Measurements from ENCODE around the gene NAV2.

The NAV2 gene

DNA sequence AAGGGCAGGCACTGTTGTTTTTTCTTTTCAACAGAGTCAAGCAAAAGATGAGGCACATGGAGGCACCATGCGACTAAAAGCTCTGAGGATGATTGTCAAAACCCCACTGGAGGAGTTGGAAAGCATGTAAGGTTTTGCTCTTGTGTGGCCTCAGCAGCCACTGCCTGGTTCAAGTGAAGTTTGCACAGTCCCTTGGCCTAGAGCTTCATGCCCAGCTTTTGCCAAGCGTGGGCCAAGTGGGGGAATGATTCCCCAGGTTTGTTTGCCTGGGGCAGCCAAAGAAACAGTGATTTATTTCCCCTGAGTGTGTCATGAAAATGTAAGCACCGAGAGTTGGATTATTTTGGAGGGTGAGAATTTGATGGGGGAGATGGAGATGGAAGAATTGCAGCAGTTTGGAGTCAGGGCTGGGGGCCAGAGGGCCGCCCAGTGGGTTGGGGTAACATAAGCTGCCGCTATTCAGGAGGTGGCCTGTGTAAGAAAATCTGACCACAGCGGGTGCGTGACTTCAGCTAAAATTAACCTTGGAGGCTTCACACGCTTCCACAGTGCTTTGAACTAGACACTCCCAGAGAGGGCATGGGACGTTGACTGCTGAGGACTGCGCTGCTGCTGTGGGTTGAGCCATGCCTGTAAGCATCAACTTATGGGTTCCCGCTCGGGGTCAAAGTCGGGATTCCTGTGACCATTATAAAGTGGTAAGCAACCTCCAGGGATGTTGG, 100.7 kb downstream of the NAV2 start:
- no peak for DNase-seq

DNA sequence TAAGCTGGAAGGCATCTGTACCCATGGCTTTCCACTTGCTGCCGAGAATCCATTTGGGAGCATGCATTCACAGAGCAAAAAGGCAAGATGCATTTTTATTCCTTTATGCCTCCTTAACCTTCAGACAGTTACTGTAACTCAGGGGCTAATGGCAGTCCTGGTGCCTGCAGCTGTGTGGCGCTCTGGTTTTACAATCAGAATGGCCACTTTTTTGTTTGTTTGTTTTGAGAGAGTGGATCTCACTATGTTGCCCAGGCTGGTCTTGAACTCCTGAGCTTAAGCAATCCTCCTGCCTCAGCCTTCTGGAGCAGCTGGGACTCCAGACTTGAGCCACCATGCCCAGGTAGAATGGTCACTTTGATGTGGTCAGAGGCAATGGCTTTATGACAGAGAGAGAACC, 101.8 kb downstream of the NAV2 start:
- DNase-seq, result no peak

GRCh38 chr11:19816040-19816439, 103.4 kb downstream of the NAV2 start:
- DNase-seq, result no peak

GRCh38 chr11:19816817-19817216, 104.2 kb downstream of the NAV2 start:
- no peak for DNase-seq

DNA sequence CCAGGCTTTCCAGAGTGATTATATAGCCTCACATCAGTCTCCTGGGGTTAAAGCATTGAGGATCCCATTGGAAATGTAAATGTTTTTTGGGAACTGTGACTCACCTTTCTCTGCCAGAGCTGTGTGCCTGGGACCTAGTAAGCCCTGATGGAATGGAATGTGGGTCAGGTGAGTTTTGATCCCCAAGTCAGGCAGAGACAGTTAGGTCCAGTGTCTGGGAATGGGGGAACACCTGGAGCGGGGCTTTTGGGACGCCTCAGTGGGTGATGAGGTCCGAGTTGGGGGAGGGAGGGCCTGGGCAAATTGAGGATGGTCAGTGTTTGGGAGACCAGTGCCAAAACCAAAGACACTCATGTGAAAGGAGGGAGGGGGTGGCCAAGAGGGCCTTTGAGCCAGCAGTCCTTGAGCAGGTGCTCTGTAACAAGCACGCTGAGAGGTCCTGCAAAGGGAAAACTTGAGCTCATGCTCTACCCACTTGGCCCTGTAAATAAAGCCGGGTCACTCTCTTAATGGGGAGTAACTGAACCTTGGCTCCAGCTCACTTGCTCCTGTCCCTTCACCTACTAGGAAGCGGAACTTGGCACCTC, 104.7 kb downstream of the NAV2 start:
- no peak for DNase-seq

DNA sequence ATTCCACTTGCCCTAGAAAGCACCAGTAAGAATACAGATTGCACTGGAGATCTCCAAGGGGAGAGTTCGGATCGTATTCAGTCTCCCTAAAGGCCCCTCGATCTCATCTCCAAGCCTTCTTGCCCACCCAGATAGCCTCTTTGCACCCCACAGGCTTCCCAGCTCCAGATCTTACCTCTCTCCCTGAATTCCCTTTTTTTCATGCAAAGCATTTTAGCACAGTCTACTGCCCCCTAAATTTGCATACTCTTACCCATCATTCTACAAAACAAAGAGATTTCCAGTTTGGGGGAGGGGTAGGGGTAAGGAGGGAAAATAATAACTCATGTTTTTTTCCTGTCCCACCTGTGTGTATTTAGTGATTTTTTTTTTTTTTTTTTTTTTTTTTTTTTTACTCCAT, 105.2 kb downstream of the NAV2 start:
- no peak for DNase-seq

GRCh38 chr11:19818619-19819018, 106.0 kb downstream of the NAV2 start:
- no peak for DNase-seq

DNA sequence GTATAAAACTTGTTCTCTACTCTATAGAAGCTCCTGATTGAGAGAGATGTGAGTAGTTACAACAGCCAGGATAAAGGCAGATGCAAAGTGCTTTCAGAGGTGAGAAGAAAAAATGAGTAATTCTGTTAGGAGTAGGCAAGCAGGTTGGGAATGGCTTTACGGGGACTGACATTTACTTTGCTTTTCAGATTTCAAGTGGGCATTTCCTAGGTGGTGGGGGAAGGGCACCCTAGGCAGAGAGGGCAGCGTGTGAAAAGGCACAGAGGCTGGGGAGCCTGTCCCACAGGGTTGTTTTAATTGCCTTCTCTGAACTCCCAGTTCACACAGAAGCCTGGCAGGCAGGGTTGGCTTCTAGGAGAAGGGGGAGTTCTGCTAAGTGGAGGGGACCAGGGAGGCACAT, 106.5 kb downstream of the NAV2 start:
- DNase-seq, result no peak

DNA sequence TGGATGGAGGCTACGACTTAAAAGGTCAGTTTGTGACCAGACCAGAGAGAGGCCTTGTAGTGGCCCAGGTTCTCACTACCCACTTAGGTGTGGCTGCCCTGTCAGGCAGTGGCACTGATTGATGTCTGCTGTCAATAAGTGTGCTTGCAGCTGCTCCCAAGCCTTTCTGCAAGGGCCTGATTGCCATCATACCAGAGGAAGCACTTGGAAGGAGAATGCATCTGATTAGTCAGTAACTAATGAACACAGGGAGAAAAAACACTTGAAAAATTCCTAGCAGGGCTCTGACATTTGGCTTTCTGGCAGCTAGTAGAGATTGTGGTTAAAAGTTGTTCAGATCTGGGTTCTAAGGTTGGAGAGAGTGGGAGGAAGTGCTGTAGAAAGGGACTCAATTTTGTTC, 107.5 kb downstream of the NAV2 start:
- no peak for DNase-seq

DNA sequence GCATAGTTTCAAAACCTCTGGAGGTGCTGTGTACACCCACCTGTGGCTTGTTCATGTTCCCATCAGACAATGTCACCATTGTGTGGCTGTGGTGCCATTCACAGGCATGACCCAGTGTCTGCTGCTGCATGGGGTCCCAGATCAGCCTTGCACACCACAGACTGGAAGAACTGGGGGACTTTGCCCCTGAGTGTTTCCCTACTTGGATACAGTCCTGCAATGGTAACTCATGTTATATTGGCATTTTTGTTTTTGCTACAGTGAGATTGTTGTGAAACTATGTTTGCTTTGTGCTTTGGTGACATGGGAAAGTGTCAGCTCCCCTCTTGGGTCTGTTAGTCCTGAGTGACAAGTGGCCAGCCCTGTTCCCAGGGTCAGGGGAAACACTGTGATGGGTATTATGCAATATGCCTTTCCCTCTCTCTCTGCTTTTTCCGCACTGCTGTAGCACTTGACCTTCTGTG, 108.8 kb downstream of the NAV2 start:
- no peak for DNase-seq

DNA sequence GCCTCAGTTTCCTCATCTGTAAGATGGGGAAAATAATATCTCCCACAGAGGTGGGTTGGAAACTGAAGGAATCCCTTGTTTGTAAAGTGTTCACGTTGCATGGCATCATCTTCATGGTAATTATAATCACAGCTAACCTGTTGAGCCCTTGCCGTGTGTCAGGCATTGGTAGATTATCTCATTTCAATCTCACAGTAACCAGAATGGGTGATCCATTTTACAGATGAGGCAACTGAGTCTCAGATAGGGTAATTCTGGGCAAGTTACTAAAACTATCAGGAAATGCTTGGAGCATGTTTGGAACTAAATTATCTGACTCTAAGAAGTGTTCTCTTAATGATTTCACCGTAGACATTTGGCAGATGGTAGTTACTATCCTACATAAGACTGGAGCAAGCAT, 109.4 kb downstream of the NAV2 start:
- DNase-seq, result no peak

DNA sequence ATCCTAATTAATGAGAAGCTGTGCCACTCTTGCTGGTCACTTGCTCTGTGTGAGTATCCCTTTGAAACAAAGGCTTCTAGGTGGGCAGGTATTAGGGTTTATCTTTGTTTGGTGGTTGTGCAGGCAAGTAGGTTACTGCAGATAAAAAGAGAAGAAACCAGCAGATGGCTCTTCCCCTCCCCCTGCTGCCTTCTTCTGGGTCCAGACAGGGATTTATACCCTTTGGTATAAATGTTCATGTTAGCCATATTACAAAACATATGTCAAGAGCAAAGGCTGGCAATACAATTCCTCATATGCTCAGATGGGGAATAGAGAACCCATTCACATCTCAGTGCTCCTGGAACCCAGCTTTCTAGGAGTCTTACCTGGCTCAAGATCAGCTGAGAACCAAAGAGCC, 109.9 kb downstream of the NAV2 start:
- no peak for DNase-seq

DNA sequence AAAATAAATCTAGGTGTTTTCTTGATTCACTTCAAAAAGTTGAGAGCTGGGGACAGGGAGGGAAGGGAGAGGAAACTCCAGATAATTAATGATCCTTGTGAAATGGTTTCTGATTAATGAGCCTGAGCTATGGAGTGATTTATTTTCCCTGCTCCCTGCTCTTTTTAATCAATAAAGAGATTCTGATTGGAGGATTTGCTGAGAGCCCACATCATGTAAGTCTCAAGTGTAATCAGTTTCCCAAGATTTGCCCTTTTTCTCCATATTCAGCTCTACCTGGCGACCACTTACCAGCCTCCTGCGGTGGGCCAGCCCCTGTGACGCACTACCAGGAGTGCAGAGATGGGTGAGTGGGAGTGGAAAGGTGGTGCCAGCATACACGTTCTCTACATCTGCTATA, 114.0 kb downstream of the NAV2 start:
- DNase-seq, result no peak

- no peak for DNase-seq
Measured at GRCh38 chr11:19827399-19828135, 114.9 kb downstream of the NAV2 start.

- DNase-seq, result no peak
Measured at GRCh38 chr11:19828382-19829108, 115.9 kb downstream of the NAV2 start.

GRCh38 chr11:19829109-19829837, 116.6 kb downstream of the NAV2 start:
- DNase-seq, result no peak

DNA sequence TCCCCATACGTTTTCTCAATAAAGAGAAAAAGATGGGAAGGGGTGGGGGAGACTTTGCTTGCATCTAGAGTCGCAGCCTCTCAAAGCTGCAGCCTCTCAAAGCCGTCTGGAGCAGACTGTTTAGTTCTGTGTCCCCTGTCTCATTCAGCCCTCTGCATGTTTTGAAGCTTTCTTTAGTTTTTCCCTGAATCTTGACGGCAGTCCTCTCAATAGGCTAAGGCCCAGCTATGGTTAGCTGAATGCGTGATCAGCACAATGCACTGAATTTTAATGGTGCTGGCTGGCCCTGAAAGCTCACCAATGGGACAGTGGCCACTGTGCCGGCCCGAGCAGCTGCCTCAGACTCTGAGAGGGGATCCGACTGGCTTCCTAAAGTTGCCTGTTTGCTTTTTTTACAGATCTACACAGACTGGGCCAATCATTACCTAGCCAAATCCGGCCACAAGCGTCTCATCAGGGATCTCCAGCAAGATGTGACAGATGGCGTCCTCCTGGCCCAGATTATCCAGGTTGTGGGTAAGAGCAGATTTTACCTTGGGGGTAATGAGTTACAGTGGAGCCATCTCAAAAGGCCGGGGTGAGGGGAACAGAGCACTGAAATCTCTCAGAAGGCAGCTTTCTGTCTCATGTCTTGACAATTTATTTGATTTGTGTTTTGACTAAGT, 119.6 kb downstream of the NAV2 start:
- no peak for DNase-seq

- DNase-seq, result no peak
Measured at GRCh38 chr11:19832901-19833300, 120.3 kb downstream of the NAV2 start.

DNA sequence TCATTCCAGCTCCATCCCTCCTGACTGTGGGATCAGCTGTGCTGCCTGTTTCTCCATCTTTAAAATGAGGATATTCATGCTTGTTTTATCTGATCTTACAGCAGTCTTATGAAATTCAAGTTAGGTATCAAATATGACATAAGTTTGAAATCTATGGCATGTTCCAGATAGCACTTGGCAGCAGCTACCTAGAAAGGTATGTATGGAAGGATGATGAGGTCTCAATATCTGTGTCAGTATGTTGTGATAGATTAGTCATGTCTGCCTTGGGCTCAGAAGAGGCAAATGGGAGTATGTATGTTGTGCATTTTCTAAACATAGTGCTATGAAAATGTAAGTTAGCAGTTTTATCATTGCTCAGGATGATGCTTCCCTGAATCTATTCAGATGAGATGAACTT, 122.1 kb downstream of the NAV2 start:
- no peak for DNase-seq

DNA sequence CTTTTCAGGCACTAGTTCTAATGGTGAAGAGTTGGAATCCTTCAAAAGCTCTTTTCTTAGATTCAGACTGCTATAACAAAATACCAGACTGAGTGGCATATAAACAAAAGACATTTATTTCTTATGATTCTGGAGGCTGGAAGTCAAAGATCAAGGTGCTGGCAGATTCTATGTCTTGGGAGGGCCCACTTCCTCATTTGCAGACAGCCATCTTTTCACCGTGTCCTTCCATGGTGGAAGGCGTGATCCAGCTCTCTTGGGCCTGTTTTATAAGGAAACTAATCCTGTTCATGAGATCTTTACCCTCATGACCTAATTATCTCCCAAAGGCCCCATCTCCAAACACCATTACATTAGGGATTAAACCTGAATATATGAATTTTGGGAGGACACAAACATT, 124.0 kb downstream of the NAV2 start:
- DNase-seq, result no peak

- no peak for DNase-seq
Measured at GRCh38 chr11:19838994-19839768, 126.5 kb downstream of the NAV2 start.
